Natural killer cell treated with Interleukin-12 subunit alpha and Interleukin-12 subunit beta and Interleukin-15 and Interleukin-18, amount 100 ng/mL, for 72 hours (primary cell): Measurements from ENCODE around the gene OR4Q3. TPM values are rescaled to one million over a fixed set of nuclear protein-coding genes. Genes with fewer than 3 reads are reported as not detected.
"Not testable (repeated sequence)": the region's sequence is repeated elsewhere in the genome, so short reads cannot be mapped to it uniquely, and the experiment has no call there.

ENCODE experiments used
- ATAC-seq, 2 donors: fragments of 150-1000 bp; cut with Tn5 transposase in 1 of 2; sonication (Bioruptor Pico), chemical (Tn5 transposase) in 1 of 2; 2 replicates each; pipeline ENCODE4 v1.10.0; 2021
- DNase-seq: peaks from one replicate; pipeline ENCODE4 v3.0.0; 2022; ENCODE audit warnings: low spot score
- H3K27ac Mint-ChIP-seq, 2 donors: 1 replicate in 1 of 2; 2 replicates in 1 of 2; pipeline ENCODE4 v1.8.0; 2022; ENCODE audit warnings: mixed read lengths in 2 of 2, mild to moderate bottlenecking in 1 of 2, moderate library complexity in 1 of 2
- H3K27me3 Mint-ChIP-seq, 2 donors: 1 replicate in 1 of 2; 2 replicates in 1 of 2; pipeline ENCODE4 v1.8.0; 2022; ENCODE audit warnings: mixed read lengths in 2 of 2
- H3K36me3 Mint-ChIP-seq: one replicate; pipeline ENCODE4 v1.8.0; 2022; ENCODE audit warnings: mixed read lengths
- H3K4me1 Mint-ChIP-seq, 2 donors: 1 replicate in 1 of 2; 2 replicates in 1 of 2; pipeline ENCODE4 v1.8.0; 2022; ENCODE audit warnings: low read depth in 2 of 2, mixed read lengths in 2 of 2, mild to moderate bottlenecking in 1 of 2
- H3K4me3 Mint-ChIP-seq: one replicate; pipeline ENCODE4 v1.8.0; 2022; ENCODE audit warnings: mixed read lengths
- H3K9me3 Mint-ChIP-seq: 2 replicates; pipeline ENCODE4 v1.8.0; 2022; ENCODE audit warnings: mixed read lengths
- total RNA-seq, 2 donors: library from RNA; stranded (reverse); gene quantifications; one replicate each; pipeline ENCODE4 v1.2.3, GENCODE V29; 2022

OR4Q3 gene
- total RNA-seq, result not detected

- no peak within 1 kb of the TSS for H3K4me3 Mint-ChIP-seq
- H3K9me3 Mint-ChIP-seq, result peaks cover 11% of the 10 kb centered on the region
- no peak for DNase-seq
- no peaks in the 10 kb centered on the region for H3K27me3 Mint-ChIP-seq
- no peak within 1 kb of the TSS for H3K27ac Mint-ChIP-seq
- H3K36me3 Mint-ChIP-seq, result peaks cover 5% of the 10 kb centered on the region
- no peaks in the 10 kb centered on the region for H3K4me1 Mint-ChIP-seq
- ATAC-seq, result no peak
These were observed at the start of gene OR4Q3 for GRCh38 chr14:19743256-19743655. TSS of gene OR4Q3 (plus strand) at chr14:19743571.

- no peak overlapping the region for H3K4me3 Mint-ChIP-seq
- H3K4me1 Mint-ChIP-seq, result no peaks in the 10 kb centered on the region
- no peak overlapping the region for H3K27ac Mint-ChIP-seq
- no peaks in the 10 kb centered on the region for H3K9me3 Mint-ChIP-seq
- no peak for DNase-seq
- H3K36me3 Mint-ChIP-seq, result no peaks in the 10 kb centered on the region
- ATAC-seq, result no peak
- H3K27me3 Mint-ChIP-seq, result no peaks in the 10 kb centered on the region
These were observed 14.0 kb upstream of the OR4Q3 start for GRCh38 chr14:19729359-19729758.

DNA sequence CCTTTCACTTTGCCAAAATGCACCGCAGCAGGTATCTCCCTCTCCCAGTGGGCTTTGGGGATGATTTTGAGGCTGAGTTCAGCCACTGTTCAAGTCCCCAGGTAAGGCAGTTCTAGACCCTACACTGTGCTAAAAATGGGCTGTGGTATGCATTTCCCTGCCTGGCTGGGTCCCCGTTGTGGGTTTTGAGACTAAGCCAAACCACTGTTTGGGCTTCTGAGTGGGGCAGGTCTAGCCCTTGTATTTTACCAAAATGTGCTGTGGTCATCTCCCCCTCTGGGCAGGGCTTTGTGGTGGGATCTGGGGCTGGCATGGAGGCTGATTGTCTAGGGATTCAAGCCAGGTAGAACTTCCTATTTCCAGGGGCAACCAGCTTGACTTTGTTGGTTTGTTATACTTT, 13.6 kb upstream of the OR4Q3 start:
- H3K27me3 Mint-ChIP-seq, result no peaks in the 10 kb centered on the region

GRCh38 chr14:19733893-19734292, 9.5 kb upstream of the OR4Q3 start:
- not testable (repeated sequence) for ATAC-seq, H3K4me3 Mint-ChIP-seq, H3K27me3 Mint-ChIP-seq, H3K36me3 Mint-ChIP-seq, H3K9me3 Mint-ChIP-seq, DNase-seq, H3K27ac Mint-ChIP-seq, H3K4me1 Mint-ChIP-seq

More for the DNA sequence above, 13.6 kb upstream of the OR4Q3 start:
- Mint-ChIP-seq H3K36me3 (no peaks in the 10 kb centered on the region), H3K4me1 (no peaks in the 10 kb centered on the region), H3K27ac (no peak overlapping the region), H3K4me3 (no peak overlapping the region), H3K9me3 (no peaks in the 10 kb centered on the region)
- DNase-seq, result no peak
- no peak for ATAC-seq

GRCh38 chr14:19752316-19752715, 8.9 kb downstream of the OR4Q3 start:
- H3K4me1 Mint-ChIP-seq, H3K27ac Mint-ChIP-seq, H3K9me3 Mint-ChIP-seq, ATAC-seq, H3K27me3 Mint-ChIP-seq, H3K4me3 Mint-ChIP-seq, DNase-seq, H3K36me3 Mint-ChIP-seq: not testable (repeated sequence)

GRCh38 chr14:19754172-19754571, 10.8 kb downstream of the OR4Q3 start:
- H3K4me1 Mint-ChIP-seq, result no peaks in the 10 kb centered on the region
- H3K4me3 Mint-ChIP-seq, result no peak overlapping the region
- no peak for ATAC-seq
- no peak overlapping the region for H3K27ac Mint-ChIP-seq
- H3K27me3 Mint-ChIP-seq, result no peaks in the 10 kb centered on the region
- no peaks in the 10 kb centered on the region for H3K9me3 Mint-ChIP-seq
- no peak for DNase-seq
- no peaks in the 10 kb centered on the region for H3K36me3 Mint-ChIP-seq

- DNase-seq, H3K4me3 Mint-ChIP-seq, ATAC-seq, H3K36me3 Mint-ChIP-seq, H3K27ac Mint-ChIP-seq, H3K27me3 Mint-ChIP-seq, H3K4me1 Mint-ChIP-seq: not testable (repeated sequence)
- H3K9me3 Mint-ChIP-seq, result peaks cover 14% of the 10 kb centered on the region
These were observed 28.1 kb downstream of the OR4Q3 start for GRCh38 chr14:19771491-19771890.

- H3K27me3 Mint-ChIP-seq, result no peaks in the 10 kb centered on the region
These were observed 28.6 kb downstream of the OR4Q3 start for GRCh38 chr14:19771895-19772430.

DNA sequence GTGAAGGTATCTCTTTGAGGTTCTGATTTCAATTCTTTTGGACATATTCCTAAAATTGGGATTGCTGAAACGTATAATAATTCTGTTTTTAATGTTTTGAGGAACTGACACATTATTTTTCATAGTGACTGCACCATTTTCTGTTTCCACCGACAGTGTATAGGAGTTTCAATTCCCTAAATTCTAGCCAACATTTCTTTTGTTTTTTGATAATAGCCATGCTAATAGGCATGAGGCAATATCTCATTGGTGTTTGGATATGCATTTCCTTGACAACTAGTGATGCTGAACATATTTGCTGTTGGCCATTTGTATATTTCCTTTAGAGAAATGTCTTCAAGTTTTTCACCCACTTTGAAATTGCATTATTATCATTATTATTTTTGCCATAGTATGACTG, 29.1 kb downstream of the OR4Q3 start:
- peaks cover 14% of the 10 kb centered on the region for H3K9me3 Mint-ChIP-seq

More at GRCh38 chr14:19771895-19772430, 28.6 kb downstream of the OR4Q3 start:
- ATAC-seq, result no peak
- H3K4me3 Mint-ChIP-seq, result no peak overlapping the region
- no peaks in the 10 kb centered on the region for H3K4me1 Mint-ChIP-seq
- H3K36me3 Mint-ChIP-seq, result peaks cover 6% of the 10 kb centered on the region
- DNase-seq, result no peak
- H3K9me3 Mint-ChIP-seq, result peaks cover 14% of the 10 kb centered on the region
- no peak overlapping the region for H3K27ac Mint-ChIP-seq

GRCh38 chr14:19773204-19773603, 29.8 kb downstream of the OR4Q3 start, which contains the start of gene OR4M1:
TSS of gene OR4M1 (plus strand) at chr14:19773504. CDS start at chr14:19780323, 6,819 bp downstream.
- DNase-seq, H3K27ac Mint-ChIP-seq, H3K27me3 Mint-ChIP-seq, H3K36me3 Mint-ChIP-seq, ATAC-seq, H3K4me1 Mint-ChIP-seq, H3K4me3 Mint-ChIP-seq: not testable (repeated sequence)
- H3K9me3 Mint-ChIP-seq, result peaks cover 17% of the 10 kb centered on the region

More for the DNA sequence above, 29.1 kb downstream of the OR4Q3 start:
- not testable (repeated sequence) for H3K36me3 Mint-ChIP-seq, DNase-seq, H3K27ac Mint-ChIP-seq, ATAC-seq, H3K27me3 Mint-ChIP-seq, H3K4me3 Mint-ChIP-seq, H3K4me1 Mint-ChIP-seq

DNA sequence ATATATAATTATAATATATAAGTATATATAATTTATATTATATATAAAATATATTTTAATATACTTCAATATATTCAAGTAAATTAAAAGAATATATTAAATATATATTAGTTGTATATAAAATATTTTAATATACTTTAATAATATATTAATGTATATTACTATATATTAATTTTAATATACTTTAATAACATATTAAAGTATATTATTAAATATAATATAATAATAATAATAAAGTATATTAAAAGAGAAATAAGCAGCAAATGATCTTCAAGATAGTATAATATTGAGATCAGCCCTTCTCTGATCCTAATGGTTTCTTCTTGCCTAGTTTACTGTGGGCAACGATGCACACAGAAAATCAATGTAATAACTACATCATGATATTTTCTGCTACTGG, 32.2 kb downstream of the OR4Q3 start:
- Mint-ChIP-seq H3K9me3 (peaks cover 20% of the 10 kb centered on the region), H3K27ac (no peak overlapping the region), H3K4me3 (no peak overlapping the region), H3K27me3 (no peaks in the 10 kb centered on the region), H3K4me1 (no peaks in the 10 kb centered on the region), H3K36me3 (peaks cover 6% of the 10 kb centered on the region)
- no peak for DNase-seq
- no peak for ATAC-seq

GRCh38 chr14:19785848-19786247, 42.5 kb downstream of the OR4Q3 start:
- DNase-seq, H3K4me3 Mint-ChIP-seq, H3K4me1 Mint-ChIP-seq, H3K36me3 Mint-ChIP-seq, H3K9me3 Mint-ChIP-seq, H3K27ac Mint-ChIP-seq, ATAC-seq, H3K27me3 Mint-ChIP-seq: not testable (repeated sequence)

DNA sequence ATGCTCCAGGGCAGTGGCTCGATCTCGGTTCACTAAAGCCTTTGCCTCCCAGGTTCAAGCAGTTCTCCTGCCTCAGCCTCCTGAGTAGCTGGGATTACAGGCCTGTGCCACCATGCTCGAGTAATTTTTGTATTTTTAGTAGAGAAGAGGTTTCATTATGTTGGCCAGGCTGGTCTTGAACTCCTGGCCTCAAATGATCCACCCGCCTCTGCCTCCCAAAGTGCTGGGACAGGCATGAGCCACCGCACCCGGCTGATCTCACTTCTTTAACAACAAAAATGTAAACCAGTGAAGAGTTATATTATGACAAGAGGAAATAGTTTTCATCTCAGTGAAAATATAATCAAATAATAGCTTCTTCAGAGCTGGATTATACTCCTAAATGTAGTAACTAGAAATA, 43.9 kb downstream of the OR4Q3 start:
- not testable (repeated sequence) for H3K4me1 Mint-ChIP-seq, H3K27me3 Mint-ChIP-seq, H3K4me3 Mint-ChIP-seq, H3K27ac Mint-ChIP-seq, ATAC-seq, H3K9me3 Mint-ChIP-seq, H3K36me3 Mint-ChIP-seq, DNase-seq

DNA sequence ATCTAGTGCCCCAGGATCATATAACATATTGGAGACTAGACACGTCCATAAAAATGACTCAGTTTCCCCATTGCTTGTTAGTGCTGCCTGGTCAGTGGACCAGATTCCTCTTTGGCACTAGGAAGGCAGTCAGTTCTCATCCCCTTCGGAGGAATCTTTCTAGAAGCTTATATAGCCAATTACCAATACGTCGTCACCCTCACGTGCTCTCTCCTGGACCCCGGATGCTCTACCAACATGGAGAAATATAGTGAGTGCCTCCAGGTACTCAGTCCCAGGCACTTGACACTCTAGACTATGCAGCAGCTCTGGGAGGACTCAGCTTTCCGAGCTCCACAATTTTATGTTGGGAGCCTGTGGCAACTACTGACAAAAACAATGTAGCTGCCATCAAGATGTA, 44.8 kb downstream of the OR4Q3 start:
- not testable (repeated sequence) for H3K4me1 Mint-ChIP-seq, H3K36me3 Mint-ChIP-seq, H3K27me3 Mint-ChIP-seq, ATAC-seq, H3K27ac Mint-ChIP-seq, H3K9me3 Mint-ChIP-seq, H3K4me3 Mint-ChIP-seq, DNase-seq

DNA sequence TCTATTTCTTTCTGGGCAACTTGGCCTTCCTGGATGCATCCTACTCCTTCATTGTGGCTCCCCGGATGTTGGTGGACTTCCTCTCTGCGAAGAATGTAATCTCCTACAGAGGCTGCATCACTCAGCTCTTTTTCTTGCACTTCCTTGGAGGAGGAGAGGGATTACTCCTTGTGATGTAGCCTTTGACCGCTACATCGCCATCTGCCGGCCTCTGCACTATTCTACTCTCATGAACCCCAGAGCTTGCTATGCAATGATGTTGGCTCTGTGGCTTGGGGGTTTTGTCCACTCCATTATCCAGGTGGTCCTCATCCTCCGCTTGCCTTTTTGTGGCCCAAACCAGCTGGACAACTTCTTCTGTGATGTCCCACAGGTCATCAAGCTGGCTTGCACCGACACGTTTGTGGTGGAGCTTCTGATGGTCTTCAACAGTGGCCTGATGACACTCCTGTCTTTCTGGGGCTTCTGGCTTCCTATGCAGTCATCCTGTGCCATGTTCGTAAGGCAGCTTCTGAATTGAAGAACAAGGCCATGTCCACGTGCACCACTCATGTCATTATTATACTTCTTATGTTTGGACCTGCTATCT, 53.2 kb downstream of the OR4Q3 start:
- not testable (repeated sequence) for H3K36me3 Mint-ChIP-seq, DNase-seq, ATAC-seq, H3K27me3 Mint-ChIP-seq, H3K4me3 Mint-ChIP-seq, H3K4me1 Mint-ChIP-seq, H3K27ac Mint-ChIP-seq, H3K9me3 Mint-ChIP-seq
